ENCODE measurements around the gene RGS9.
"Not testable (repeated sequence)": the region's sequence is repeated elsewhere in the genome, so short reads cannot be mapped to it uniquely, and the experiment has no call there.

The RGS9 gene

DNA sequence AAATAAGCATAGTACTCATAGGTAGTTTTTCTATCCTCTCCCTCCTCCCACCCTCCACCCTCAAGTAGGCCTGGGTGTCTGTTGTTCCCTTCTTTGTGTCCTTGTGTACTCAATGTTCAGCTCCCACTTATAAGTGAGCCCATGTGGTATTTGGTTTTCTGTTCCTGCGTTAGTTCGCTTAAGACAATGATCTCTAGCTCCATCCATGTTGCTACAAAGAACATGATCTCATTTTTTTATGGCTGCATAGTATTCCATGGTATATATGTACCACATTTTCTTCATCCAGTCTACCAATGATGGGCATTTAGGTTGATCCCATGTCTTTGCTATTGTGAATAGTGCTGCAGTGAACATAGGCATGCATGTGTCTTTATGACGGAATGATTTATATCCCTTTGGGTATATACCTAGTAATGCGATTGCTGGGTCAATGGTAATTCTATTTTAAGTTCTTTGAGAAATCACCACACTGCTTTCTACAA lies 43.6 kb downstream of the RGS9 start:
- not testable (repeated sequence) for H3K4me3 ChIP-seq (ENCODE audit: low read depth, low read length)

DNA sequence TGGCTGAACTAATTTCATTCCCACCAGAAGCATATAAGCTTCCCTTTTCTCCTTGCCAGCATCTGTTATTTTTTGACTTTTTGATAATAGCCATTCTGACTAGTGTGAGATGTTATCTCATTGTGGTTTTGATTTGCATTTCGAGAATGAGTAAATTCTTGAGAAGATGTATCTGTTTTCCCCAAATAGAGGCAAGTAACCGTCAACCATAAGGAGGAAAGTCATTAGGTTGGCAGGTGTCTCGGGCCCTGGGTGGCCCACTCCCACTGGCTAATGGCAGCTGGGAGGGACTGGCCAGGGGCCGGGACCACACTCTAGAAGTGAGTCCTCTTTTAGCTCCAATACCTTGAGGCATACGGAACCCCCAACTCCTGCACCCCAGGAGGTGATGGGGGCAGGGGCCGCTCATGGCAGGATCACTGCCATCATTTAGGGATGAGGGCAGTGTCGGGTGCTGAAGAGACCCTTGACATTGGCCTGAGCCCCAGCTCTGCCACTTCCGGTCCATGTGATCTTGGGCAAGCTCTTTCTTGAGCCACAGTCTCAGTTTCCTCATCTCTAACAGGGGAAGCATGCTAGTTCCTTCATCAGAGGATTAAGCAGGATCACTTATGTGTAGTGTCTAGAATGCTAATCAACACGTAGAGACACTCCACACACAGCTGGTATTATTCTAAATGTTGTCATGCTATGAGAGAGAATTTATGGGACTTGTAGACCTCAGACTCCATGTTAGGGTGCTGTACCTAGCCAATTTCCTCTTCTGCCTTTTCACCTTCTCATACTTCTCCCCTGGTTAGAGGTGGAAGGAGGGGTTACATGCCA lies 44.3 kb downstream of the RGS9 start:
- no peak overlapping the region for H3K4me3 ChIP-seq (ENCODE audit: low read depth, low read length)

DNA sequence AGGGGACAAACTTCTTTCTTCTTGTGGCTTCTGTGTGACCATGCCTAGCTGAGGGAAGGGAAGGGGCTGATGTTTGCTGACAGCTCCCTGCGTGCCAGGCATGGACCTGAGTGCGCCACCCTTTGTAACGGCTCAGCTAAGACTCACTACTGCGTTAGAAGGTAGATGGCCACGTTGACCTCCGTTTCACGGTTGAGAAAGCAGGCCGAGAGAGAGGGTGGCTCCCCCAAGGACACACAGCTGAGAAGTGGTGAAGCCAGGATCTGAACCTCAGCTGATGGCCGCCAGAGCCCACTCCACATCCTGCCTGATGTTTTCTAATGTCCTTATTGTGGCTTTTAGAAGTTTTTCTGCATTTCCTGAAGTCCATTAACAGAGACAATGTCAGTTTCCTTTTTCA lies 45.1 kb downstream of the RGS9 start:
- H3K4me3 ChIP-seq (ENCODE audit: low read depth, low read length), result no peak overlapping the region

DNA sequence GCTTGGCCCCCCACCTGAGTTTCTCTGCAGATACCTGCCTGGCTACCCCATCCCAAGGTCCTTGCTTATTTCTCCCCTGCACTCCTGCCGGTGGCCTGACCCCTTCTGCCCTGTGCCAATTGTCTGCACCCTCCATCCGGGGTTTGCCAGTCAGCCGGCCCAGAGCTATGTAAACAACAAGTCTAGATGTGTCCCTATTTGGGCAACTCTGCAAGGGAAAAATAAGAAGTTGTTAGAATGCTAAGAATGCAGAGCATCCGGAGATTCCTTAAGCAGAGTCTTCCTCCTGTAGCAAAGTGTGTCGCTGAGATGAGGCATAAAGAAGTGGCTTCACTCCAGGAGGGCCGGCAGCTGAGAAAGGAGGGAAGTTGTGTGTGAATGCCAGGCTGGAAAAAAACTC lies 46.6 kb downstream of the RGS9 start:
- H3K4me3 ChIP-seq (ENCODE audit: low read depth, low read length), result no peak overlapping the region

DNA sequence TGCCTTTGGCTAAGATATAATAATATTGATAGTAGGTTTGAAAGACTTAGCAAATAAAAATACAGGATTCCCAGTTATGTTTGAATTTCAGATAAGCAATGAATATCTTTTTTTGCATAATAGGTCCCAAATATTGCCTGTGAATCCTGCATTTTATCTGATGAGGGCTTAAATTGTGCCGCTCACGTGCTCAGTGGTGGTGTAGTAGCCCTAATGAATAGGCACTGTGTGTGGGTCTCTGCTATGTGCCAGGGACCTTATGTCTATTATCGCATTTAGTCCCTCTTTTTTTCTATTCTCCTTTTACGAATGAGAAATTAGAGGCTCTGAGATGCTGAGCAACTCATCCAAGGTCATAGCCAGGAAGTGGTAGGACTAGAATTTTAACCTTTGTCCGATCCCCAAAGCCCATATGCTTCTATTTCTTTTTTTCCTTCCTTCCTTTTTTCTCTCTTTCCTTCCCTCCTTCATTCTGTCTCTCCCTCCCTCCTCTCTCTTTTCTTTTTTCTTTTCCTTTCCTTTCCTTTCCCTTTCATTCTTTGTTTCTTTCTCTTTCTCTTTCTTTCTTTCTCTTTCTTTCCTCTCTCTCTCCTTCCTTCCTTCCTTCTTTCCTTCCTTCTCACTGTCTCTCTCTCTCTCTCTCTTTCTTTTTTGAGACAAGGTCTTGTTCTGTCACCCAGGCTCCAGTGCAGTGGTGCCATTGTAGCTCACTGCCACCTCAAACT lies 47.2 kb downstream of the RGS9 start:
- no peak overlapping the region for H3K4me3 ChIP-seq (ENCODE audit: low read depth, low read length)

DNA sequence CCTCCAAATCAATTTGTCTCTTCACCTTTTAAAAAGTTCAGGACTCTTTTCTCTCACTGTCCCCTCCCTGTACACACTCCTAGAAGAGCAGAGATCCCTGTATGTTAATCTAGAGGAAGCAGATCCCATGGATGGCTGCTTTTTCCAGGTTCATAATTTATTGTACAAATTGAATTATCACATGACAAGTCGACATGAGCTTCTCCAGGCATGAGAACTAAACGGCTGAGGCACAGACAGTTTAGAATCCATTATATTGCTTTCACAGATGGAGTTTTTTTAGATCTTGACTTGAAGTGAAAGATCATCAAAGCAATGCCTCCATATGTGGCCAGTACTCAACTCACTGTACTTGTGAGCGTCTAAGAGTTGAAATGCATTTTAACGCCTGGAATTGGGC lies 47.9 kb downstream of the RGS9 start:
- no peak overlapping the region for H3K4me3 ChIP-seq (ENCODE audit: low read depth, low read length)

DNA sequence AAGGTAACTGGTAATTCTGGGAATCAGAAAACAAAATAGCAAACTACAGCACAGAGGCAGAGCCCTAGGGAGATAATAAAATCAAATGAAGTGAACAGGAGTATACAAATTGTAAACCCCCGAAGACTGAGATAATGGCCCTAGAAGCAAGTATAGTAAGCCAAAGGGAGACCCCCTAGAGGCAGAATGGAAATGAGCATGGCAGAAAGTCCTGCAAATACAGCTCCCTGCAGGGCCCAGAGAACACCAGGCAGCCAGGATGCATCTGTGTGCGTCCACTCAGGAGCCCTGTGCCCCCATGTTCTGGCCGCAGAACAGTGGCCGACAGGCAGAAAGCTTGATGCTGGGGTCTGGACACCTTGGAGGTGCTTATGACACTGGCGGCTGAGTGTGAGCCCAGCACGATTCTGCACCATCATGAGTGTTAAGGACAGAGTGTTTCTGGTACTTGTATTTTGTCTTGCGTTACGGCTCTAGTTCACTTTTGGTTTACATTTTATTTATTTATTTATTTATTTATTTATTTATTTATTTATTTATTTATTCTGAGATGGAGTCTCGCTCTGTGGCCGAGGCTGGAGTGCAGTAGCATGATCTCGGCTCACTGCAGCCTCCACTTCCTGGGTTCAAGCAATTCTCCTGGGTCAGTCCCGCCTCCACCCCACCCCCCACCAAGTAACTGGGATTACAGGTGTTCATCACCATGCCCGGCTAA lies 48.7 kb downstream of the RGS9 start:
- no peak overlapping the region for H3K4me3 ChIP-seq (ENCODE audit: low read depth, low read length)

DNA sequence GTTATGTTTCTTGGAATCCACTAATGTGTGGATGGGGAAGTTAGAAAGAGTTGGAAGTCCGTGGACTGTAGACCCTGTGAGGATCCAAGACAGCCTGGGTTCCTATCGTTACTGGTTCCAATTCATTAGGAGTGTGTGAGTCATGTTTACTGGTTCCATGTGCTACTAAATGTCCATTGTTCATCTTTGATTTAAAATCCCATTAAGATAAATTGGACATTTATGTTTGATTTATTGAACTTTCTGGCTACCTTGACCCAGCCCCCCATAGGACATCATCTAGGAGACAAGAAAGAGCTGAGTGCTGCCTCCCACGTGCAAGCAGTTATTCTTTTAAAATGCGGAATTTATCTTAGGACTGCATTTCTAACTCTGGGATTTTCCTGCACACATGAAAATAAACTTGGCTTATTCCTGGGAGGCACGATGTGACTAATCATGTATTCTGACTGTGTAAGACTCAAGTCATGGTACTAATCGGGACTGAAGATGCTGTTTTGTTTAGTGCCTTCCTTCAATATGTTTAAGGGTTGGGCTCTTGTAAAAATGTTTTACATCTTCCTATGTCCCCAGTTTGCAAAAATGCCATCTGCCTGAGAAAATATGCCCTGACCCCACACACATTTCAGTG lies 53.4 kb downstream of the RGS9 start:
- H3K4me3 ChIP-seq (ENCODE audit: low read depth, low read length), result no peak overlapping the region

DNA sequence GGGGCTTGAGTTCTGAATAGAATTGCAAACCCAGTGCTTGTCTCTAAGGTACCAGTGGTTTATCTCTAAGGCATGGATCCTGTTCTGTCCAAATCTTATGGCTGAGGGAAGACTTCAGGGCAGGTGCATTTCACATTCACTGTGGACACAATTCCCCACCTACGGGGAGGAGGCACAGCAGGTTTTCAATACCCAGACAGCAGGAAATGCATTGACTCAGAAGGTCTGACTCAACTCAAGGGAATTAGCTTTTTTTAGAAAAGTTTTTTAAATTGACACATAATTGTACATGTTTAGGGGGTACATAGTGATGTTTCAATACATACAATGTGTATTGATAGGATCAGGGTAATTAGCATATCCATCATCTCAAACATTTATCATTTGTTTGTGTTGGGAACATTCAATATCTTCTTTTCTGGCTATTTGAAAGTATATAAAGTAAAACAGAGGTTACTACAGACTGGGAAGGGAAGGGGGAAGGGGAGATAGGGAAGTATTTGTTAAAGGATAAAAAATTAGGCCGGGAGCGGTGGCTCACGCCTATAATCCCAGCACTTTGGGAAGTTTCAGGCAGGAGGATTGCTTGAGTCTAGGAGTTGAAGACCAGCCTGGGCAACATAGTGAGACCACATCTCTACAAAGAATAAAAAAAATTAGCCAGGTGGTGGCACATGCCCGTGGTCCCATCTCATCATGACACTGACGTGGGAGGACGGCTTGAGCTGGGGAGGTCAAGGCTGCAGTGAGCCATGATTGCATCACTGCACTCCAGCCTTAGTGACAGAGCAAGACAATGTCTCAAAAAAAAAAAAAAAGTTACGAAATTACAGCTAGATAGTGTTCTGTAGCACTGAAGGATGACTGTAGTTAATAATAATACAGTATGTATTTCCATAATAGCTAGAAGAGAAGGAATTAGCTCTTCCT lies 54.9 kb downstream of the RGS9 start:
- H3K4me3 ChIP-seq (ENCODE audit: low read depth, low read length), result no peak overlapping the region

DNA sequence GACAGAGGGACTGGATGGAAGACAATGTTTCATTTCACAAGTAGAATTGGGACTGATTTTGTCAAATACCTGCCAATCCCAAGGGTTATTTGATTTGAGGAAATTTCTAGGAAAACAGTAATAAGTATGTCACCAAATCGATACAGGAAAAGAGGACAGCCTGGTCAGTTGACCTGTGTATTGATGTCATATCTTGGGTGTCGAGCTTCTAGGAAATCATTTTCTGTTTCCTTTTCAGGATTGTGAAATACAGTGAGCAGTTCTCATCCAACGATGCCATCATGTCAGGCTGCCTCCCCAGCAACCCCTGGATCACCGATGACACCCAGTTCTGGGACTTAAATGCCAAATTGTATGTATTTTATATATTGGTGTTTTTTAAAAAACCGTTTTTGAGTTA lies 56.1 kb downstream of the RGS9 start:
- no peak overlapping the region for H3K4me3 ChIP-seq (ENCODE audit: low read depth, low read length)

DNA sequence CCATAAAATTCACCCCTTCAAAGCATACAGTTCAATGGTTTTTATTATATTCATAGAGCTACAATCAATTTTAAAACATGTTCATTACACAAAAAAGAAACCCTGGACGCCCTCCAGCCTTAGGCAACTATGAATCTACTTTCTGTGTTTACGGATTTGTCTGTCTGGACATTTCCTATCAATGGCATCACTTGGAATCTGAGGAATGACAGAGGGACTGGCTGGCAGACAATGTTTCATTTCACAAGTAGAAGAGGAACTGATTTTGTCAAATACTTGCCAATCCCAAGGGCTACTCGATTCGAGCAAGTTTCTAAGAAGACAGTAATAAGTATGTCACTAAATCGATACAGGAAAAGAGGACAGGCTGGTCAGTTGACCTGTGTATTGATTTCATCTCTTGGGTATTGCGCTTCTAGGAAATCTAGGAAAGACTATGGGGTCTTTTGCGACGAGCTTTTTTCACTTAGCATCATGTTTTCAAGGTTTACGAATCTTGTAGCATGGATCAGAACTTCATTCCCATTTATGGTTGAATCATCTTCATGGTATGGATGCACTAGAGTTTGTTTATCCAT lies 56.6 kb downstream of the RGS9 start:
- H3K4me3 ChIP-seq (ENCODE audit: low read depth, low read length), result no peak overlapping the region

DNA sequence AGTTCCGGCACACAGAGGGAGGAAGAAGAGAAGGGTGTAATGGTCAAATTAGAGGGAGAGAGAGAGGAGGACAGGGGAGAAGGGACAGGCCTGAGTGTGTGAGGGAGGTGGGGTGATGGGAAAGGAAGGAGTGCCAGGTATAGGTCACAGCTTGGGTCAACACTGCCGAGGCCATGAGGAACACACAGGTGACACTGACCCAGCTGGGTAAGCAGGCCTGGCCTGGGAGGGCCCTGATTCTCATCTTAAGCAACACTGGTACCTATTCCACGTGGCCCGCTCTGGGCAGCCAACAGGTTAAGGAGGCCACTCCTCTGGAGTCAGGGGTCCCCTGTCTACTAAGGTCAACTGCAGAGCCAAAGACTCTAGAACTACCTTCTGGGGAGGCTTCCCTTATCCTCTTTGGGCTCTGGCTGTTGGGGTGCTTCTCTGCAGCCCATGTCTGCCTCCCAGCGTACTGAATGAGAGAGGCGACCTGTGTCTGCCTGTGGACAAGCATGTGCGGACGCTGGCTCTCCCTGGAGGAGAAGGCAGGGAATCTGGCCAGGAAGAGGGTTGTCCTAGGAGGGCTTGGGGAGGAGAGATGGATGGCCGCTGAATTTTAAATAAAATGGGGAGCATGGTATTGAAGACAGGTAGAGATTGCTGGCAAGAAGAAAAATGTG lies 57.6 kb downstream of the RGS9 start:
- H3K4me3 ChIP-seq (ENCODE audit: low read depth, low read length), result no peak overlapping the region

DNA sequence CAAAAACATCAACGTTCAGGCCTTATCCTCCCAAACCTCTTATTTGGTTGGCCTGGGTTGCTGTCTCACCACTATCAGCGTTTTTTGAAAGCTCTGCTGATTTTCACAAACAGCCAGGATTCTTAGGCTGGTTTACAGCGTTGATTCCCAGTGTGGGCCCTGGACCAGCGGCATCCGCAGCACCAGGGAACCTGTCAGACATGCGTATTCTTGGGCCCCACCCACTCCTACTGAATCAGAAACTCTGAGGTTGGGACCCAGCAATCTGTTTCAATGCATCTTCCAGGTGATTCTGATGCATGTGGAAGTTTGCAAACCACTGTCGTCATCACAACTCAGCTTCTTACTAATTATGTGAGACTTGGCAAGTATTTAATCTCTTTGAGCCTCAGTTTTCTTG lies 58.5 kb downstream of the RGS9 start:
- no peak overlapping the region for H3K4me3 ChIP-seq (ENCODE audit: low read depth, low read length)

DNA sequence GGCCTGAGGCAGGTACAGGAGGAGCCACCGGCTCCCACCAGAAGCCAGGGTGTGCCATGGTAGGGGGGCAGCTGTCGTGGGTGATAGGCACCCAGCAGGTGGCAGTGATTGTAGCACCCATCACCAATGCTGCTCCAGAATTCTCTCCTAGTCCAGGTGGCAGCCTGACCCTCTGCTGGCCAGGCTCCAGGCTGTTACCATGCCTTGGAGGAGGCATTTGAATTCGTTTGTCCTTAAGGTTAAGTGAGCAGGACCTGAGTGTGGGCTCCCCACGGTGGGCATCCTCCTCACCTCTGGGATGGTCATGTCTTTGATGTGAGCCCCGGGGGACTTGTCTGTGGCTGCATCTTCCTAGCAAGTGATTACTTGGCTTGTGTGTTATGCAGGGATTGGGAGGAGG lies 59.4 kb downstream of the RGS9 start:
- no peak overlapping the region for H3K4me3 ChIP-seq (ENCODE audit: low read depth, low read length)

DNA sequence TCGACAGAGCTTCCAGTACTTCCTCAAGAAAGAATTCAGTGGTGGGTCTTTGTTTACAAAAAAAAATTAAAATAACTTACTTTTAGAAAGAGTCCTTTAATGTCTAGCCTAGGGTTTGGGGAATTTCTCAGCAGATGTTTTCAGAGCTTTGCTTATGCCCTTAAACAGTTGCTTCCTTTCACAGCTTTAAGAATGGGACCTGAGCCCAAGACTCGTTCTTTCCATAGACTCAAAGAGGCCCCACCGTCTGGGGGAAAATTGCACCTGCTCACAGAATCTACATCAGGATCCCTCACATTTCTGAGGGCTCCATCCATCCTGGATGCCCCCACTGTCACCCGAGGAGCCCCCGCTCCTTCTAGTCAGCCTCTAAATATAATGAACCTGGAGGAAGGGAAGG lies 60.0 kb downstream of the RGS9 start:
- no peak overlapping the region for H3K4me3 ChIP-seq (ENCODE audit: low read depth, low read length)

DNA sequence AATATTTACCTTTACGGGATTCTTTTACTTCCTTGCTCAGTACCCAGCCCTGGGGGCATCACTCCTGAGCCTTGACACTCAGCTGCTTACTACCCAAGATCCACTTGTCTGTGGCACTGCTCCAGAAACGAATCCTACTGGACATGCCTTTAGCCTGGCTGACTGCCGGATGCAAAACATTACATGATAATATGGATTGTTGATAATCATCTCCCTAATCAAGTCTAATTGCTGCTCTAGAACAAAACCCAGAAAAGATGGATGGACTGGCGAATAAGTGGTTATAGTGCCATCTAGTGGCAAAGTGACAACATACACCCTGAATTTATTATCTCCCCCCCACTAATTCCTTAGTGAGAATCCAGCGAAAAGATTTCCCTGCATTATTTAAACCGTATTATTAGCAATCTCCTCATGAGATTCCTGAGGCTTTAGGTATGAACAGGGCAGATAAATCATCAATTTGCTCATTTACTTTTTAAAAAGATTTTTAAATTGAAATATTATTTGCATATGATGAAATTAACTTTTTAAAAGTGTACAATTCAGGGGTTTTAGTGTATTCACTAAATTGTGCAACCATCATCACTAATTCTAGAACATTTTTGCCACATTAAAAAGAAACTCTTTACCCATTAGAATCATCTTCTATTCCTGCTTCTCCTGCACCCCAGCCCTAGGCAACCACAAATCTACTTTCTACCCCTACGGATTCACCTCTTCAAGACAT lies 61.6 kb downstream of the RGS9 start:
- H3K4me3 ChIP-seq (ENCODE audit: low read depth, low read length), result no peak overlapping the region

DNA sequence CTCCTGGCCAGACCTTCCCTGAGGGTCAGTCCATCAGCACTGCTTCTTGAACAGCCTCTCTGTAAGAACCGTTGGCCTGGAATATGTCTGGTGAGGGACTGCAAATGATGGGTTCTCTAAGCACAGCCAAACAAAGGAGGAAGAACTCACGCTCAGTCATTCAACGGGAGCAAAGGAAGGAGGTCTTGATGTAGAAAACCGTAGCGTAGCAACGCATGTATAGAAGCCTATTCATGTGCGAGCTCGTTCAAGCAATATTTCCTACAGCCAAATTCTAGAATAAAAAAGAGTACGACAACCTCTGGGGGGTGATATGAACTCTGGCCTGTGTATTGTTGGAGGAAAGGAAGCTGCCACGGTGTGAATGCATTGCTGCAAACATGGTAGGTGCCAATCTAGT lies 64.2 kb downstream of the RGS9 start:
- no peak overlapping the region for H3K4me3 ChIP-seq (ENCODE audit: low read depth, low read length)

DNA sequence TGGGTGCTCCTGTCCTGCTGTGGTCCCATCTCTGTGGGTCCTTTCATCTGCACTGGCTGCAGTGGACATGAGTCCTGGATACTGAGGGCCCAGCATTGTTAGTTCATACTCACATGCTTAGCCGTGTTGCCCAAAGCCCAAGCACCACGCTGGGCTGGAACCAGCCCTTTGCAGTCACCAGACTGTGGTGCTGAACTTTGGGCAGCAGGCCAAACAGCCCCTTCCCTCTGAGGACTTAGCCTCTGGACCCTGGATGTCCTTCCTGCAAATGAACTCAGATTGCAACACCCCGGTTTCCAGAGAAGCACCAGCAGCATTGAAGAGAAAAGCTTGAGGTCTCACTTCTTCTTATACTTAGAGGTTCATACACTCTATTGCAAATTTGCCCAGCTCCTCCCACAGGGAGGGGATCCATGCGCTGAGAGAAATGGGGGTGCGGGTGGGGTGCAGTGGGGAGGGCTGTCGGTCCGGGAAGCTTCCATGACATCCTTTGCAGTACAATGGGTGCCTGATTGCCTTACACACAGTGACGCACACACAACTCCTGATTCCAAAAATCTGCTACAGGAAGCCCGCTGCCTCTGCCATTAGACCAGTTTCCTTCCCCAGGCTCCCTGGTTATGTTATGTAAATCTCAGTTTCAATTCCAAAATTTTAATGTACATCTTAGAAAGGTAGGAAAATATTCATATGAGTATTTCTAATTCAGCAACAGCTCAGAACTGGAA lies 65.8 kb downstream of the RGS9 start:
- H3K4me3 ChIP-seq (ENCODE audit: low read depth, low read length), result no peak overlapping the region

All from iPS-11a (cell line).